Dedifferentiated amniotic fluid mesenchymal stem cell (primary cell): Measurements from ENCODE around the gene SLC35D1.

Source experiments
- DNase-seq: peaks from one replicate; pipeline ENCODE4 v3.0.0-alpha.2; 2016; ENCODE audit errors: extremely low spot score

SLC35D1 gene

GRCh38 chr1:67044631-67045270 lies 9.2 kb downstream of the SLC35D1 start:
- no peak for DNase-seq

- no peak for DNase-seq
These were observed 10.6 kb downstream of the SLC35D1 start for GRCh38 chr1:67043366-67043765.

DNA sequence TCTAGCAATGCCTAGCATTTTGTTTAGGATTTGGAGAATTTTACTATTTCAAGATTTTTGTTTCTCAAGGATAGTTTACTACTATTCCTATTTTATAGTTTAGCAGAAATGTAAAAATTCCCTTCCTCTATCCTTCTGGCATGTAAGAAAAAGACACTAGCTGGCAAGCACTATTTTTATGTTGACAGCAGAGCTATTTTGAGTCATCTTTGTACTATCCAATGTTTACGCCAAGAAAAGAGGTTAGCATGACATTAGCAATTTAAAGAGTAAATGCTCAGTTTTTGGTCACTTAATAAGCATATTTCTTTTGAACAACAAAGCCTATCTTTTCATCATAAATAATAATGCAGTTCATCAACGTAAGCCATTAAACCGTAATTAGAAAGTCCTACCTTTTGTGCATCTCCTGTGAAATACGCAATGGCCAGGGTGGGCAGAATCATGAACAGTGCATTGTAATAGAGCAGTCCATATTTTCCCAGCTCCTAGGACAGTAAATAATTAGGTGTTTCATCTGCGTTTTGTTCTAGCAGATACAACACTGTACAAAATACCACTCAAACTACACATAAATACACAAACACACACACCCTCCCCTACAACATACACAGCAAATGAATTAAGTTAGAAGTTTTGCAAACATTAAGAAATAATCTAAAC lies 12.0 kb downstream of the SLC35D1 start:
- peak; percentile 50 for DNase-seq

- no peak for DNase-seq
These were observed 13.5 kb downstream of the SLC35D1 start for GRCh38 chr1:67040405-67040804.

DNA sequence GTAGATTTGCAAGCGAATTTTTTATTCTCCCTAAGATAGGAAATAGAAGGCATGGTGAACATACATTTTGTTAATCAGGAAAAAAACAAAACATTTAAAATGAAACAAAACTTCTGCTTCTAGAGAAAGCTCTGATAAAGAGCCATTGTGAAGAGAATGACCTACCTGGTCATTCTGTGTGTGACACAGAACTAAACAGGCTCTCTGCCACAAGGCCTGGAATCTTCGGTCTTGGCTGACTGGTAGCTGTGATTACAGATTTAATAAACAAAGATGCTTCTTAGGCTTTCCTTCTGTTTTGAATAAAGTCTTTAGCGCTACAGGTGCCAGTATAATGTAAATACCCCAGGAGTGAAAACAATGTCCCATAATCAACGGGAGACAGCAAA lies 22.1 kb downstream of the SLC35D1 start:
- no peak for DNase-seq

DNA sequence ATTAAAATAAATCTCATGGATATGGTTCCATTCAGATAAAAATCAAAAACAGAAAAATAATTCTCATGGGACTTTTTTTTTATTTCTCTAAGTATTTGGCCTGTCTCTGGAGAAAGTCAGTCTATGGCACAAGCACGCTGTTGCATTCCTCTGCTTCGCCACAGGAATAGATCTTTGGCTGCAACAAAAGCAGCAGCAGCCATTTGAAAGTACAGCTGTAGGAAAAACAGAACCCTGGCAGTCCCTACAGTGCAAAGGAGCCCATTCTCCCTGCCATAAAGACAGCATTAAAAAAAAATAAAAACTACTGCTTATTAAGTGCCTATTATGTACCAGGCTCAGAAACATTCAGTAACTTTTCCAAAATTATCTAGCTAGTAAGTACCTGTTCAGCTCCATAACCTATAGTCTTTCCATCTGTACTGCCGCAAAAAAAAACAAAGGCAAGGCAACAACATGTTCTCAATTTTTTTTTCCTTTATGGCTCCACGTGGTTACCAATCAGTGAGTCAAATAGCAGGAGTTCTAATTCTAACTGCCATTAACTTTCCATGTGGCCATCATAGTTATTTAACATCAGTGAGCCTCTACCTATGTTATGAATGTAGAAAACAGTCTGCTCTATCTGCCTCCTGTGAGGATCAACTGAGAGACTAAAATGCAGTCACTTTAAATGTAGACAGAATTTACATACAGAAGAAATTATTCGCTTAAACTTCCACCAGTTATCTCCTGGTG lies 22.7 kb downstream of the SLC35D1 start:
- no peak for DNase-seq

DNA sequence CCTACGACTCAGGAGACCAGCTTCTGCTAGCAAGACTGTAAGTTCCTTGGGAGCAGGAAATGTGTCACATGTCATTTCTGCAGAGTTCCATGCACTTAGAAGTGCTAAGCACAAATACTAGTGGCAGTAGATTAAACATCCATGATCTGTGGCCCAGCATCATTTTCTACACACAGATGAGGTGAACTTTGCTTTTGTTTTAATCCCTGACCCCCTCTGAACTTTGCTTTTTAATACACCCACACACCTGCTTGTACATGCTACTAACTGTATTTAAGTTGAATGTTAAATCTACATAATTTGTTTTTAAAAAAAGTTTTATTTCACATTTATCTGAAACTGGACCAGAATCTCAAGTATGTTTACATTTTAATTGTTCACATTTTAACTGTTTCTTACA lies 24.5 kb downstream of the SLC35D1 start:
- no peak for DNase-seq

- no peak for DNase-seq
These were observed 33.2 kb downstream of the SLC35D1 start for GRCh38 chr1:67020765-67021164.

- no peak for DNase-seq
These were observed 33.6 kb downstream of the SLC35D1 start for GRCh38 chr1:67020304-67020703.

DNA sequence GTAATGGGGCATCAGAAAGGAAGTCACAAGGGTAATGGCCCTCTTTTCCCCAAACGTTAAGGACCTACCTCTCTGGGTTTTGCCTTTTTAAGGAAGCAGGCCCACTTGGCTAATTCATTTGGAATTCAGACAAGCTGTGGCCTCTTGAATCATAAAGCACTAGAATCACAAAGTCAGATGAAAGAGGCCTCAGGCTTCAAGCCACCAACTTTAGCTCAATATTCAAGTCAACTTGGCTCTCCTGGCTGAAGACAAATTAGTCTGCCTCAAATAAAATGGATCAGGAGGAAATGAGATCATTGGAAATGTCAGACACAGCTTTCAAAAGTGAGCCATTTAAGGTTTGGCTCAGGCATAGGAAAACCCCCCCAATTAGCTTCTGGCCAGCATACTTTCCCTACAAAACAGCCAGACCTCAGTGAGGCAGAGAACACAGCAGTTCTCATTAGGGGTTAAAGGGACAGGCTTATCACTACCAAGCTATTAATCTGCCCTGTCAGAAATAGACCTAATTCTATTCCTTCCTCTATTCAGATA lies 34.3 kb downstream of the SLC35D1 start:
- DNase-seq: no peak

GRCh38 chr1:67019121-67019520 lies 34.8 kb downstream of the SLC35D1 start:
- DNase-seq: no peak

DNA sequence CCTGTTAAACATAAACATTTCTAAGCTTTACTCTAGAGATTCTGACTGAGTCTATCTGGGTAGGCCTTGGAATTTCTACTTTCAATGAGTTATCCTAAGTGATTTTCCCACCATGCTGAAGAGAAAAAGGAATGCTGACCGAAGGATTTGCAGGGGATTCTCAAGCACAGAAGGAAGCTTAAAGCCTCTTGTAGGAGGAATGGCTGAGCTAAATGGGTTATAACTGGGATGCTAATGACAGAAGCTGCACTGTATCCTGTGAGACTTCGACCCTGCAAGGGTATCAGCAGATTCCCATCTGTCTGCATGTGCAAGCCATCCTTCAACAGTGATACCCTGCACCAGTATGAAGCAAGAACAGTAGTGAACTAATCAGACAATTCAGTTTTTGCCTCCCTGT lies 35.4 kb downstream of the SLC35D1 start:
- DNase-seq: no peak

DNA sequence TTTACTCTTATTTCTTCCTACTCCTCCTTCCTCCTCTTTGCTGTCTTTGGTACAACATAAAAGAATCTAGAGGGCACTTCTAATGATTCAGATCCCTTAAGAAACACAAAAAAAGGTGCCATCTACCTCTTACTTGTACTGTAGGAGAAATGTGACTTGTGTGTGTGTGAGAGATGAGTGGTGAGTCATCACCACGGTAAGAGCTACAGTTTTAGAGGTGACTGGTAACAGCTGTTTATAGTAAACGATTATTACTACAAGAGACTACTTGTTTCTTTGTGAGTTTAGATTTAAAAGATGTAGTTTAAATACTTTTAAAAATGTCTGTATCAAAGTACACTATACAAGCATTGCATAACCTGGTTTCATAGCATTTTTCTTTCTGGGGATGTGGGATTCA lies 40.4 kb downstream of the SLC35D1 start:
- DNase-seq: no peak

- no peak for DNase-seq
These were observed 44.2 kb downstream of the SLC35D1 start for GRCh38 chr1:67009792-67010191.

- no peak for DNase-seq
These were observed 48.9 kb downstream of the SLC35D1 start for GRCh38 chr1:67005068-67005467.

DNA sequence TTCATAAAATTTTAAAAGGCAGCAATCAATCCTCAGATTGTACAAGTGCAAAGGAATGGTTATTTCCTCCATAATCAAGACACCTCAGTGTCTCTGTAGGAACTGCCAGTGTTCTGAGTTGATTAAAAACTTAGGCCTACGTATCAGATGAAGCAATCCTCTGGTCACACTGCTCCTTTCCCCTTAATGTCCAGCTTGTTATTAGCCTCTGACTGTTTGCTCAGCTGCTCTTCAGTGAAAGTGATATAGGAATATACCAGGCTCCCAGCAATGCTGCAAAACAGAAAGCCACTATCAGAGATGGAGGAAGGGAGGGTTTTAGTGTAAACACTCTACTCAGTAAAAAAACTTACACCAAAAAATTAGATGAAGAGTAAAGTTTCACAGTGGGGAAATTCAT lies 49.8 kb downstream of the SLC35D1 start:
- no peak for DNase-seq

DNA sequence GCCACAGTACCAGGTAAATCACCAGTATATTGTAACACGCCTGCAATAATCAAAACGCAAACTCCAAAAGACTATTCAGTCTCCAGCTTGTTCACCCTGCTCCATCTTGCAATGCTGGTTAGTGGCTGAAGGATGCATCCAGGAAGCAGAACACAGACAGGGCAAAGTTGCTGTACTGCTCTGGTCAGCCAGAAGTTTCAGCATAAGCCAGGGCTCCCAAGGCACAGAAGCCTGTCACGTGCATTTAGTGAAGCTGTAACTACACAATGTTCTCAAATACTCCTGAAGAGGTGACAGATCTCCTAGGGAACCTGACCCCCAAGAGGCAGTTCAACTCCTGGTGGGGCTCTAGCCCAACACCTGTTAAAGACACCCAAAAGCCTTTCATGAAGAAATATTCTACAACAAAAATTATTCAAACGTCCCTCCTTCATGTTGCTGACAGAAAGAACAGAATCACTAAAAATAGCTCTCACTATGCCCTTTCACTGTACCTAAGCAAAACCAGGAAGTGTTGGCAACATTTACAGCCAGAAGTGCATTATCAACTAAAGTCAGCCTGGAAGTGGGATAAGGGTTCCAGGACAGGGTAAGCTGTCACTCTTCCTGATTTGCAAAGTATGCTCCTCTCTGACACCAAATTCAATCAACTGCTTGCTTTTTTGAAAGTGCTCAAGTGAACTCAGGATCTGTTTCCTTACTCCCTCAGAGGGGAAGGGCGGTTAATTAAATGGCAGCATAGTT lies 52.1 kb downstream of the SLC35D1 start:
- no peak for DNase-seq

DNA sequence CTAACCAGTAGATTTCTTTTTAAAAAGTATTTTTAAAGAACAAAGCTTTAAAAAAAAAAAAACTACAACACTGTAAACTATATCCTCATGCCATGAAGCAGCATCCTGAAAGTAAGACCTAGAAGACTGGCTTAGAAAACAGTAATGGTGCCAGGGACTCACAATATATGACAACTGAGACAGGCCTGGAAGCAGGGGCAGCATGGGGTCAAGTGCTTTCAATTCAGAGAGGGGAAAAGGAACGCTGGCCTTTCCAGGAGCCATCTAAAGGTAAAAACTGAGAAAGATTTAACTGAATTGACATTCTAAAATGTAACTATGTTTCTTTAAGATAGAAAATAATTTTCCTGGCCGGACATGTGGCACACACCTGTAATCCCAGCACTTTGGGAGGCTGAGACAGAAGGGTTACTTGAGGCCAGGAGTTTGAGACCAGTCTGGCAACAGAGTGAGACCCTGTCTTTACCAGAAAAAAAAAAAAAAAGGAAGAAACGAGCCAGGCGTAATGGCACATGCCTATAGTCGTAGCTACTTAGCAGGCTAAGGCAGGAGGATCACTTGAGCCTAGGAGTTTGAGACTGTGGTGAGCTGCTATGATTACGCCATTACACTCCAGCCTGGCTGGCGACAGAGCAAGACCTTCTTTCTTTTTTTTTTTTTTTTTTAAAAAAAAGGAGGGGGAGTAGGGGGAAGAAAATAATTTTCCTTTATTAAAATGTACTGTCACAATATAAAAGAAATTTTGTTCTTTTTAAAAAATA lies 54.1 kb downstream of the SLC35D1 start:
- no peak for DNase-seq

DNA sequence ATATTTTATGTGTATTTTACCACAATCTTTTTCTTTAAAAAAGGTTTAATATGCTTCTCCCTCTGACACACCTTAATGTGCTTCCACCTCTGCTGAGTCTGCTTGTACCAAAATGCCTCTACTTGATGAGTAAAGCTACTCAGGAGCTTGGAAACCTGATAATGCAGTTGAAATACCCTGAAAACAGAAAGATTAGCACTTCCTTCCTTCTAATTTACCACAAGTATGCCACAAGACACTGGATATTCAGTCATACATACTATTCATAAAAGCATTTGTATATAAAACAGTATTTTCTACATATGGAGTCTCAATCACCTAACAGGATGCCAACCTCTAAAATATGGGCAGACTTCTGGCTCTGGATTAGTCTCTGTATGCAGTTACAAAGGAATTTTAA lies 55.0 kb downstream of the SLC35D1 start:
- DNase-seq: no peak

- peak; percentile 74 for DNase-seq
These were observed 57.8 kb downstream of the SLC35D1 start for GRCh38 chr1:66996018-66996682.

GRCh38 chr1:66993076-66993475 lies 60.9 kb downstream of the SLC35D1 start:
- DNase-seq: no peak
